Measurements from ENCODE around the gene TENT5A. TPM values are rescaled to one million over a fixed set of nuclear protein-coding genes. Genes with fewer than 3 reads are reported as not detected.
"Not testable (repeated sequence)": the region's sequence is repeated elsewhere in the genome, so short reads cannot be mapped to it uniquely, and the experiment has no call there.

TENT5A gene
- total RNA-seq, 4 donors from 2014 or later: 18.4 to 26.6 (median 24.7) TPM

DNA sequence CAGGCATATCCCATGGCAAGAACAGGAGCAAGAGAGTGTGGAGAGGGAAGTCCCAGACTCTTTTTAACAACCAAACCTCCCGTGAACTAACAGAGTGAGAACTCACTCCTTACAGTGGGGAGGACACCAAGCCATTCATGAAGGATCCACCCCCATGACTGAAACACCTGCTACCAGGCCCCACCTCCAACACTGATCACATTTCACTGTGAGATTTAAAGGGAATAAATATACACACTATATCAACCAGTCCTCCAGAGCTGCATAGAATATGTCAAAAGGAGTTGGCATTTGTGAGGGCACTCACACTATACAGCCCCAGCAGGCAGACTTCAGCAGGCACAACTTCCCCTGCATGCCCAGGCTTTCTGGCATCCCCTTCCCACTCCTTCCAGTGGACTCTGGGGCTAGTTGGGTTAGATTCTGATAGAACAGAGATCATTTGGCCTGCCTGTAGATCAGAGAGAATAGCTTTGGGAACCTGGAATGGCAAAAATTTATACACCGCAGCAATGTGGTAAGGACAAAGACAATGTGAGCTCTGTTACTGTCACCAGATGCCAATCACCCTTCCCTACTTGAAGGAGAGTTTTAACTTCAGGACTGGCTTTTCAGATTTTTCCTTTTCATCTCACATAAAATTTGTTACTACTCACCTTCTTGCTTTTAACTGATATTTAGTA, 25.2 kb upstream of the TENT5A start:
- no peak for DNase-seq (ENCODE audit: low spot score in 2 of 2)
- H3K4me3 ChIP-seq (ENCODE audit: low read depth, poor library complexity, severe bottlenecking): no peak overlapping the region
- 76 to 82% methylated on average over 2 of the region's 2 CpGs for WGBS, 2 donors
- intact Hi-C loops (cut with DNase I; ENCODE audit: low total_unique reads): no loop called here
- TF ChIP-seq POLR2A (IDR thresholded peaks at IDR 0.05): no peak
- TF ChIP-seq, protein P1, sequence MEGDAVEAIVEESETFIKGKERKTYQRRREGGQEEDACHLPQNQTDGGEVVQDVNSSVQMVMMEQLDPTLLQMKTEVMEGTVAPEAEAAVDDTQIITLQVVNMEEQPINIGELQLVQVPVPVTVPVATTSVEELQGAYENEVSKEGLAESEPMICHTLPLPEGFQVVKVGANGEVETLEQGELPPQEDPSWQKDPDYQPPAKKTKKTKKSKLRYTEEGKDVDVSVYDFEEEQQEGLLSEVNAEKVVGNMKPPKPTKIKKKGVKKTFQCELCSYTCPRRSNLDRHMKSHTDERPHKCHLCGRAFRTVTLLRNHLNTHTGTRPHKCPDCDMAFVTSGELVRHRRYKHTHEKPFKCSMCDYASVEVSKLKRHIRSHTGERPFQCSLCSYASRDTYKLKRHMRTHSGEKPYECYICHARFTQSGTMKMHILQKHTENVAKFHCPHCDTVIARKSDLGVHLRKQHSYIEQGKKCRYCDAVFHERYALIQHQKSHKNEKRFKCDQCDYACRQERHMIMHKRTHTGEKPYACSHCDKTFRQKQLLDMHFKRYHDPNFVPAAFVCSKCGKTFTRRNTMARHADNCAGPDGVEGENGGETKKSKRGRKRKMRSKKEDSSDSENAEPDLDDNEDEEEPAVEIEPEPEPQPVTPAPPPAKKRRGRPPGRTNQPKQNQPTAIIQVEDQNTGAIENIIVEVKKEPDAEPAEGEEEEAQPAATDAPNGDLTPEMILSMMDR (IDR thresholded peaks at IDR 0.05): no peak

DNA sequence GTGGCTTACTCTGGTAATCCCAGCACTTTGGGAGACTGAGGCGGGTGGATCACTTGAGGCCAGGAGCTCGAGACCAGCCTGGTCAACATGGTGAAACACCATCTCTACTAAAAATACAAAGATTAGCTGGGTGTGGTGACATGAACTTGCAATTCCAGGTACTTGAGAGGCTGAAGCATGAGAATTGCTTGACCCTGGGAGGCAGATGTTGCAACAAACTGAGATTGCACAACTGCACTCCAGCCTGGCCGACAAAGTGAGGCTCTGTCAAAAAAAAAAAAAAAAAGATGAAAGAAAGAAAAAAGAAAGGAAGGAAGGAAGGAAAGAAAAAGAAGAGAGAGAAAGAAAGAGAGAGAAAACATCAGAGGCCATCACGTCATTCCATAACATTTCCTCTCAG, 23.7 kb upstream of the TENT5A start:
- intact Hi-C loops (cut with DNase I; ENCODE audit: low total_unique reads); H3K4me3 ChIP-seq (ENCODE audit: low read depth, poor library complexity, severe bottlenecking); DNase-seq (ENCODE audit: low spot score in 2 of 2): not testable (repeated sequence)
- 73% methylated on average over 4 of the region's 4 CpGs for WGBS, 2 donors

DNA sequence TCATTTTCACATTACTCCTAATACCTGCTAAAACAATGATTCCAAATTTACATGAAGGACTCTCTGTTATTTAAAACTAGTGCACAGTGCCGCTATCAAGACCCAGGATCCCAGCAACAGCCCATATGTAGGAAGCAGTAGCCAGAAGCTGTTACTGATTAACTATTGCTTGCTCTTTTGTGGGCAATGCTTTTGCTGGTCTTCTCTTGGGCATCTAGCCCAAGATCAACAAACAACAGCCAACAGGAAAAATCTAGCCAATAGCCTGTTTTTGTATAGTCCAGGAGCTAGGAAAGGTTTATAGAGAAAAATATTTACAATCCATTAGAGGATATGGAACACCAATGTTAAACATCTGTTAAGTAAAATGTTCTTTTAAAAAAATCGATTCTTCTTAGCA, 22.1 kb upstream of the TENT5A start:
- DNase-seq (ENCODE audit: low spot score in 2 of 2): no peak
- no peak for TF ChIP-seq POLR2A (IDR thresholded peaks at IDR 0.05)
- TF ChIP-seq, protein P1 (IDR thresholded peaks at IDR 0.05): no peak
- intact Hi-C loops (cut with DNase I; ENCODE audit: low total_unique reads): no loop called here
- 86 to 90% methylated on average over 2 of the region's 2 CpGs for WGBS, 2 donors
- no peak overlapping the region for H3K4me3 ChIP-seq (ENCODE audit: low read depth, poor library complexity, severe bottlenecking)

DNA sequence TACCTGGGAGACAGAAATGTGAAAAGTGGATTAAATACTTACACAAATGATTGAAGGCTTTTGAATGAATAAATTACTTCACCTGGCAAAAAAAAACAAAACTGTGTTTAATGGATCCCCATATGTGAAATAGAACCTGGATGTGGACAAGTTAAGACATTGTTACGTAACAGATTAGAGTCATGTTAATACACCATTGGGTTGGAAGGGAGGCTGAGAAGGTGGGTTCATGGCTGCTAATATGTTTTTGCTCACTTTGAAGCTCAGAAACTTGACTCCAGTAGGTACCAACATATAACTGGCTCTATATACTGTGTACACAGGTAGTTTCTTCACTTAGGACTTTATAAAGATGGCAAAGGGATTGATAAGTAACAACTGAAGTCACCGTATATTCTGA, 21.4 kb upstream of the TENT5A start:
- no peak overlapping the region for H3K4me3 ChIP-seq (ENCODE audit: low read depth, poor library complexity, severe bottlenecking)
- 93 to 95% methylated on average over 2 of the region's 2 CpGs for WGBS, 2 donors
- no peak for TF ChIP-seq POLR2A (IDR thresholded peaks at IDR 0.05)
- TF ChIP-seq, protein P1 (IDR thresholded peaks at IDR 0.05): no peak
- intact Hi-C loops (cut with DNase I; ENCODE audit: low total_unique reads): no loop called here
- no peak for DNase-seq (ENCODE audit: low spot score in 2 of 2)

GRCh38 chr6:81772741-81773140, 20.3 kb upstream of the TENT5A start:
- intact Hi-C loops (cut with DNase I; ENCODE audit: low total_unique reads): no loop called here
- no peak for DNase-seq (ENCODE audit: low spot score in 2 of 2)
- no peak overlapping the region for H3K4me3 ChIP-seq (ENCODE audit: low read depth, poor library complexity, severe bottlenecking)
- TF ChIP-seq POLR2A (IDR thresholded peaks at IDR 0.05): no peak
- TF ChIP-seq, protein P1 (IDR thresholded peaks at IDR 0.05): no peak
- WGBS, 2 donors: 51 to 52% methylated on average over 2 of the region's 2 CpGs

- 85 to 86% methylated on average over 1 of the region's 1 CpG for WGBS, 2 donors
- intact Hi-C loops (cut with DNase I; ENCODE audit: low total_unique reads): no loop called here
- no peak for DNase-seq (ENCODE audit: low spot score in 2 of 2)
- no peak overlapping the region for H3K4me3 ChIP-seq (ENCODE audit: low read depth, poor library complexity, severe bottlenecking)
- TF ChIP-seq POLR2A (IDR thresholded peaks at IDR 0.05): no peak
- TF ChIP-seq, protein P1 (IDR thresholded peaks at IDR 0.05): no peak
These were observed 18.6 kb upstream of the TENT5A start for GRCh38 chr6:81771097-81771496.

Measured in lower leg skin (tissue), 4 donors.